HG03521 (cell line): Measurements from ENCODE around the gene GSPT1.

Experiments
- ATAC-seq: cut with Tn5 transposase; IDR thresholded peaks from one replicate; pipeline ENCODE4 v1.9.1; 2021; ENCODE audit warnings: mild to moderate bottlenecking, moderate library complexity; ENCODE audit not compliant: unreplicated experiment

GSPT1 gene

GRCh38 chr16:11913425-11914079 lies 2.2 kb downstream of the GSPT1 start:
- ATAC-seq, result no peak

GRCh38 chr16:11909653-11910545 lies 5.9 kb downstream of the GSPT1 start:
- ATAC-seq, result no peak

GRCh38 chr16:11907160-11907970 lies 8.4 kb downstream of the GSPT1 start:
- no peak for ATAC-seq

- no peak for ATAC-seq
Observed at GRCh38 chr16:11903906-11904305, 11.8 kb downstream of the GSPT1 start.

GRCh38 chr16:11901091-11901490 lies 14.7 kb downstream of the GSPT1 start:
- no peak for ATAC-seq

GRCh38 chr16:11896486-11897176 lies 19.1 kb downstream of the GSPT1 start:
- ATAC-seq, result no peak

- no peak for ATAC-seq
Observed at GRCh38 chr16:11893571-11893970, 22.2 kb downstream of the GSPT1 start.

GRCh38 chr16:11892761-11893160 lies 23.0 kb downstream of the GSPT1 start:
- ATAC-seq, result no peak

GRCh38 chr16:11890231-11890965 lies 25.4 kb downstream of the GSPT1 start:
- ATAC-seq, result no peak

GRCh38 chr16:11886881-11887280 lies 28.9 kb downstream of the GSPT1 start:
- ATAC-seq, result no peak

GRCh38 chr16:11884035-11884434 lies 31.7 kb downstream of the GSPT1 start:
- no peak for ATAC-seq

- no peak for ATAC-seq
Observed at GRCh38 chr16:11880007-11880406, 35.7 kb downstream of the GSPT1 start.

- ATAC-seq, result no peak
Observed at GRCh38 chr16:11877374-11877773, 38.4 kb downstream of the GSPT1 start.

- no peak for ATAC-seq
Observed at GRCh38 chr16:11876306-11876705, 39.5 kb downstream of the GSPT1 start.

GRCh38 chr16:11875721-11876120 lies 40.0 kb downstream of the GSPT1 start:
- ATAC-seq, result no peak

- ATAC-seq, result no peak
Observed at GRCh38 chr16:11871193-11871592, 44.6 kb downstream of the GSPT1 start.

- ATAC-seq, result no peak
Observed at GRCh38 chr16:11870399-11870798, 45.4 kb downstream of the GSPT1 start.

- ATAC-seq, result no peak
Observed at GRCh38 chr16:11869353-11870228, 46.2 kb downstream of the GSPT1 start.

- ATAC-seq, result no peak
Observed at GRCh38 chr16:11868412-11868980, 47.3 kb downstream of the GSPT1 start.
